Hematopoietic multipotent progenitor cell treated with erythropoietin and hydrocortisone succinate and interleukin-3 and kit ligand, for 17 days (in vitro differentiated cells): ENCODE results near the gene SDCCAG8.

Experiments
- DNase-seq: peaks from one replicate; pipeline ENCODE4 v3.0.0-alpha.2; 2015; ENCODE audit warnings: low spot score

Gene SDCCAG8

GRCh38 chr1:243505986-243506689 lies 250.3 kb downstream of the SDCCAG8 start:
- no peak for DNase-seq

GRCh38 chr1:243507001-243507671 lies 251.3 kb downstream of the SDCCAG8 start:
- no peak for DNase-seq

- no peak for DNase-seq
Measured at GRCh38 chr1:243507672-243508302, 251.9 kb downstream of the SDCCAG8 start.

- no peak for DNase-seq
Measured at GRCh38 chr1:243508303-243508713, 252.5 kb downstream of the SDCCAG8 start.

- DNase-seq: no peak
Measured at GRCh38 chr1:243508943-243509342, 253.1 kb downstream of the SDCCAG8 start.

- DNase-seq: no peak
Measured at GRCh38 chr1:243510928-243511327, 255.1 kb downstream of the SDCCAG8 start.

- DNase-seq: no peak
Measured at GRCh38 chr1:243513726-243514491, 258.1 kb downstream of the SDCCAG8 start.

- no peak for DNase-seq
Measured at GRCh38 chr1:243514927-243515326, 259.1 kb downstream of the SDCCAG8 start.

GRCh38 chr1:243520831-243521230 lies 265.0 kb downstream of the SDCCAG8 start:
- no peak for DNase-seq

GRCh38 chr1:243523766-243524165 lies 267.9 kb downstream of the SDCCAG8 start:
- DNase-seq: no peak

- no peak for DNase-seq
Measured at GRCh38 chr1:243525085-243525487, 269.2 kb downstream of the SDCCAG8 start.

- DNase-seq: no peak
Measured at GRCh38 chr1:243526180-243526579, 270.3 kb downstream of the SDCCAG8 start.

- no peak for DNase-seq
Measured at GRCh38 chr1:243528459-243529121, 272.7 kb downstream of the SDCCAG8 start.

- no peak for DNase-seq
Measured at GRCh38 chr1:243529512-243529911, 273.7 kb downstream of the SDCCAG8 start.

GRCh38 chr1:243535014-243535413 lies 279.2 kb downstream of the SDCCAG8 start:
- no peak for DNase-seq

GRCh38 chr1:243539636-243540035 lies 283.8 kb downstream of the SDCCAG8 start:
- DNase-seq: no peak

- DNase-seq: no peak
Measured at GRCh38 chr1:243542739-243543415, 287.0 kb downstream of the SDCCAG8 start.

- DNase-seq: no peak
Measured at GRCh38 chr1:243543501-243543900, 287.7 kb downstream of the SDCCAG8 start.

- DNase-seq: no peak
Measured at GRCh38 chr1:243546457-243546856, 290.6 kb downstream of the SDCCAG8 start.

GRCh38 chr1:243547891-243548290 lies 292.1 kb downstream of the SDCCAG8 start:
- DNase-seq: no peak

- DNase-seq: no peak
Measured at GRCh38 chr1:243548516-243548915, 292.7 kb downstream of the SDCCAG8 start.
